Mucosa of gallbladder (tissue), 1 donor: ENCODE results near the gene NELL2. TPM values are rescaled to one million over a fixed set of nuclear protein-coding genes. Genes with fewer than 3 reads are reported as not detected.

Experiments used
- DNase-seq: peaks from one replicate; pipeline ENCODE4 v3.0.0-alpha.2; 2020; ENCODE audit warnings: low spot score
- total RNA-seq: library from RNA; stranded (reverse); gene quantifications from one replicate; pipeline ENCODE4 v1.2.1, GENCODE V29; 2021
- donor health status: DM: no; HTN: no; CAD: no.

NELL2 gene
- total RNA-seq, 1 donor from 2014 or later, result 12.5 TPM

- DNase-seq, result no peak
Observed at GRCh38 chr12:44542716-44543115, 333.4 kb downstream of the NELL2 start.

- DNase-seq, result no peak
Observed at GRCh38 chr12:44537354-44537753, 338.8 kb downstream of the NELL2 start.

DNA sequence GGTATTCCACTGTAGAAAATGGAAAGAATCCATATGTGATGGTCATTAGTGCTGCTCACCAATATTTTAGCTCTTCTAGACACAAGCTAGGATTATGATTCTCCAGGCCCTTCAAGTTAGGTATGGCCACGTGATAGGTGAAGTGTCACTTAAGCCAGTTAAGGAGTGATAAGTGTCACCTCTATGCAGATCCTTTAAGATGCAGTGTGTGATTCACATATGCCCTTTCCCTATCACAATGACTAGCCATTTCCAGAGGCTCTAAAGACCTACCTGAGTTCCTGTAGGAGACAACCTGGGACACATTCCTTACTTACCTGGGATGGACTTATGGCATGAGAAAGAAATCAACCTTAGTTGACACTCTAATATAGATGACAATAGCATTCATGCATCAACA, 343.2 kb downstream of the NELL2 start:
- DNase-seq, result no peak

- DNase-seq, result no peak
Observed at GRCh38 chr12:44531320-44531971, 344.7 kb downstream of the NELL2 start.

GRCh38 chr12:44526655-44527182, 349.4 kb downstream of the NELL2 start:
- no peak for DNase-seq

DNA sequence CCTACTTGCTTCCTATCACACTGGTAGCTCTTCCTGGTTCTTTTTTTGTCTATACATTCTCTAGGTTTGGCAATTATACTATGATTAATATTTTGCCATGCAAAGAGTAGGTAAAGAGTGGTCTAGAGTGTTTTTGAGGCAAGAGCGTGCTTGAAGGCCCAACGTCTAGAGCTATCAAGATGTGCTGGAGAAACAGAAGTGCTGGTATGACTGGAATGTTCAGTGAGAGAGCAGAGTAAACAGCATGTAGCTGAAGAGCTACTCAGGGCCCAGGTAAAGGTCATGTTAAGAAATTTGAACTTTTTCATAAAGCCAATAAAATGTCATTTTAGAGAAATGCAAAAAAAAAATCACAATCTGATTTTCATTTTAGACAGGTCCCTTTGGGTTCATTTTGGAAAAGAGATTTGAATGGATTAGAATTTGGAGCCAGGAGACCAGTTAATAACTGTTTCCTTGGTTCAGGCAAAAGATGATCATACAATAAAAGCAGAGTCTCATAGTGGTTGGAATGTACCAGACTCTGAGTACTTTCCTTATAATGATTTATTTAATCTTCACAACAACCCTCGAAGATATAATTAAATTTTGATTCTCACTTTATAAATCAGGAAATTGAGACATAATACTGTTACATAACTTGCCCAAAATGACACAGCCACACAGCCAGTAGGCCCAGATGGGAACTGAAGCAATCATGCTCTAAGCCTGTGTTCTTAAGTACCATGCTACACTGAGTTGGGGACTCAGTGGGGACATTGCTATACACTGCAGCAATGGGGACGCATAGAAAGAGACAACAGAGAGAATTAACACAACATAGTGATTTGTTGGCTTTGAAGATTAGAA, 350.1 kb downstream of the NELL2 start:
- no peak for DNase-seq

- DNase-seq, result no peak
Observed at GRCh38 chr12:44523828-44524227, 352.3 kb downstream of the NELL2 start.

DNA sequence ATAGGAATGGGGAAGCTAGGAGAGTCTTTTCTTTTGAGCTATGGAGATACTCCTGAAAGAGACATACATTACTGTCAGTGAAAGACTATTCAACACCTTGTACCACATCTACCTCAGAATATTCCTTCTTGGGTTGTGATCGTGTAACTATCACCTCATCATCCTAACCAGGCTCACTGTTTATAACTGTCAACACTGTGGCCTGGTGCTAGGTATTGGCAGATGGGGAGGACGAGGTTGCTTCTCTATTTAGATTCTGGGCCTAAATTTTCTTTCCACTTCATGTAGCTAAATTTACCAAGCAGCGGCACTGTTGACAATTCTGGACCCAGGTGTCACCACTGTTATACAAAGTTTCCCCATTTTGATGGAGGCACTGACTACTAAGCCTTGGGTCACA, 354.4 kb downstream of the NELL2 start:
- no peak for DNase-seq

DNA sequence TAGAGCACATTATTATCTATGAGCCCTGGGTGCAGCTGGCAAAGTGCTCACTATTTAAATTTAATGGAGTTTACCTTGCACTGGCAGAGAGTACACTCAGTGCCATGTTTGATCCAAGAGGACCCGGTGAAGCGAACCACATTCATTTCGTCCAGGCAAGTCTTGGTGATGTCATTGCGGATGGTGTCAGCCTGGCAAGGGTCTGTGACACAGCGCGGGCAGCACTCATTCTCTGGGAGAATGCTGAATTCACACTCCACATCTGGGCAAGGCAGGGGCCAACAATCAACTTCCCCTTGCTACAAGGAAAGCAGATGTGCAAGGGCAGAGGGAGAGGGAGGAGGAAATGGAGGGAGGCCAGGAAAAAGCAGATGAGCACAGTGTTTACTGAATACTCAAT, 356.2 kb downstream of the NELL2 start:
- no peak for DNase-seq

DNA sequence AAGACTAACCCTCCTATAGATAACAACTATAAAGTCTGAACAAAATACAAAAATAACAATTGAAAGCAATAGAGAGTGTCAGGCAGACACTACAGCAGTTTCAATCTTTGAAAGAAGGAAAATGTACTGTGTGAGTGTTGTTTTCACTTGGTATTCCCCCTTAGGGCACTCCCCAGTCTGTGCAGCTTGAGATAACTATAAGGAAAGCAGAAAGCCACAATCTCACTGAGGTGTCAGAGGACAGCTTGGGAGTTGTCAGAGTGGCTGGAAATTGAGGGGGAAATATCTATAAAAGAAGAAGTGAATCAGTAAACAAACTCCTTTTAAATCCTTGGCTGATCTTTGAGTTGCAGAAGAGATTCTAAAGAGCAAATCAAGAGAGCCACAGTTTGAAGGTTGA, 364.8 kb downstream of the NELL2 start:
- DNase-seq, result no peak

DNA sequence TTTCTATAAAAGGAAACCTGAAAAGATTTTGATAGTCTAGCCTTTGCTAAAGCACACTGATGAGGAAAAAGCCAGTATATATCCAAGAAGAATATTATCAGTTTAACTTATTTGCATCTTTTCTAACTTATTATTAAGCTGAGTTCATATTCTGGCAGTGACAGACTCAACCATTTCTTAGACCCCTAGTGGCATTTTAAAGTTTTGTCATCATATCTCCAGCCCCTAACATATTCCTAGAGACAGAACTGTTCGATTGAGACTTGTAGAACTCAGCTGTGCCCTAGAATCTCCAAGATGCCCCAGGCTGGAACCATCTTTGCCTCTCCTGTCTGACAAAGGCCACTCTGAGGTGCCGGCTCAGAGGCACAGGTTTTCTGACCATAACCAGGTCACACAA, 365.6 kb downstream of the NELL2 start:
- no peak for DNase-seq

- no peak for DNase-seq
Observed at GRCh38 chr12:44510076-44510475, 366.0 kb downstream of the NELL2 start.

GRCh38 chr12:44509471-44509870, 366.6 kb downstream of the NELL2 start:
- DNase-seq, result no peak

DNA sequence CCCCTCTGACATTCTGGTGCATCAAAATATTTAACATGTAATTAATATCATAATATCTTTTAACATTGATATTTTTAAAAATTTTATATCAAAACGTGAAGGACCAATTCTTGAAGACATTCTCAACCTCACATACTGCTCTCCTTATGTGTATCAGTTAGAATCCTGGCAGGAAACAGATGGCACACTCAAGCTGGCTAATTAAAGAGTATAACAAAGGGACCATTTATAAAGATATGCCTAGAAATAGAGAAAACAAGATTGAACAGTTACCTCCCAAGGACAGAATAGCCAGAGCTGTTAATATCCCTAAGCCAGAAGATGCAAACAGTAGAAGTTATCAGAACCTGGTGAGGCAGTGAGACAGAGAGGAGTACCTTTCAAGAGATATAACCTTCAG, 368.7 kb downstream of the NELL2 start:
- DNase-seq, result no peak

GRCh38 chr12:44504799-44505198, 371.3 kb downstream of the NELL2 start:
- no peak for DNase-seq

GRCh38 chr12:44503329-44503728, 372.8 kb downstream of the NELL2 start:
- no peak for DNase-seq

DNA sequence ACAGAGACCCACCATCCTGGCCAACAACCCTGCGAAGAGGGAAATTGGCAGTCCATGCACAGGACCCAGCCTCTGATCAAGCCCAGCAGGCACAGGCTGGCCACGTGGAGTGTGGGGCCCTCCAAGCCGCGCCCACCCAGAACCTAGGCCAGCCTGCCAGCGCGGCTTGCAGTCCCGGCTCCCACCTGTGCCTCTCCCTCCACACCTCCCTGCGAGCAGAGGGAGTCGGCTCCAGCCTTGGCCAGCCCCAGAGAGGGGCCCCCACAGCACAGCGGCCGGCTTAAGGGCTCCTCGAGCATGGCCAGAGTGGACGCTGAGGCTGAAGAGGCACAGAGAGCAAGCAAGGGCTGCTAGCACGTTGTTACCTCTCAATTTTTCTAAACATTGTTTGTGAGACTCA, 373.4 kb downstream of the NELL2 start:
- DNase-seq, result no peak

DNA sequence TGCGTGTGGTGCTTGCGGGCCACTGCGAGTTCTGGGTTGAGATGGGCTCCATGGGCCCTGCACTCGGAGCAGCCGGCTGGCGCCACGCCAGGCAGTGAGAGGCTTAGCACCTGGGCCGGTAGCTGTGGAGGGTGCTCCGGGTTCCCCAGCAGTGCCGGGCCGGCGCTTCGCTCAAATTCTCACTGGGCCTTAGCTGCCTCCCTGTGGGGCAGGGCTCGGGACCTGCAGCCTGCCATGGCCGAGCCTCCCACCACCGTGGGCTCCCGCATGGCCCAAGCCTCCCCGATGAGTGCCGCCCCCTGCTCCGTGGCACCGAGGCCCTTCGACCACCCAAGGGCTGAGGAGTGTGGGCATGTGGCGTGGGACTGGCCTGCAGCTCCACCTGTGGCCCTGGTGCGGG, 375.7 kb downstream of the NELL2 start:
- DNase-seq, result no peak

- no peak for DNase-seq
Observed at GRCh38 chr12:44497044-44497443, 379.1 kb downstream of the NELL2 start.

GRCh38 chr12:44490181-44490580, 385.9 kb downstream of the NELL2 start:
- no peak for DNase-seq

GRCh38 chr12:44488180-44488579, 387.9 kb downstream of the NELL2 start:
- DNase-seq, result no peak

- DNase-seq, result no peak
Observed at GRCh38 chr12:44484862-44485261, 391.3 kb downstream of the NELL2 start.

DNA sequence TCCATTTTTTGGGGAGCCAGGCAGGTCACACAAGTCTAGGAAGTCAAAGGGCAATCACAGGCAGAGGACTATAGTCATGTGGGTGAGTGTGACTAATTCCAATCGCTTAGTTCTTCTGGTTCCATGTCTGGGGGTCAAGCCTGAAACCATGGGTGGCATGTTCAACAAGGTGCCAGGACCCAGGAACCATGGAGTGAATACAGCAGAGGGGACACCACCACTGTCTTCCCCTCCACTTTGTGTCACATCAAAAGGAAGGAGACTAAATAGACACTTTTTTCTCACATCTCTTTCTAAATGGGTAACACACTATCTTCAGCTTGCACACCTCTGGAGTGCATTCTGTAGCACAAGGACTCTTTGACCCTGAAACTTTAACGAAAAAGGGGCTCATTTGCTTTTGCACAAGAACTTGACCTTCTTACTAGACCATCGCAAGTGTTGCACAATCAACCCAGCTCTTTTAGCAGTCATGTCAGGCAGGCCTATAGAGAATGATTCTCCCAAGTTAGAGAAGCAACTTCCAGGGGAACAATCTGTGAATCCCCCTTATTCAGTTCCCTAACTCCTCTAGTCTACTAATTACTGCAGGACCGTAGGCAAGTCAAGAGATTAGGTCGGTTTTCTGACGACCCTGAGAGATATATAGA, 398.7 kb downstream of the NELL2 start:
- DNase-seq, result no peak
